Measurements from ENCODE around the gene CHD6. TPM values are rescaled to one million over a fixed set of nuclear protein-coding genes. Genes with fewer than 3 reads are reported as not detected.

CHD6 gene
- total RNA-seq, 2 experiments from 2014 or later, result 26.9 to 45.7 TPM

GRCh38 chr20:41546535-41546934, 71.6 kb downstream of the CHD6 start:
- BruUV-seq (replicated peaks), result no TSS peak
- Histone ChIP-seq H3K9me2 (ENCODE audit: insufficient read depth, low read length) (no peaks in the 10 kb centered on the region), H3K36me3 (ENCODE audit: insufficient read depth, low read length) (peaks cover 8% of the 10 kb centered on the region), H4K20me1 (ENCODE audit: insufficient read depth, low read length) (no peaks in the 10 kb centered on the region), H3K4me1 (ENCODE audit: insufficient read depth, low read length, poor library complexity, severe bottlenecking) (no peaks in the 10 kb centered on the region), H3K4me2 (ENCODE audit: low read length) (no peak overlapping the region), H3K9me3 (ENCODE audit: low read length) (no peaks in the 10 kb centered on the region), H3K4me3 (ENCODE audit: low read depth, low read length, poor library complexity, severe bottlenecking) (no peak overlapping the region), H3K27ac (ENCODE audit: low read depth, low read length, poor library complexity, severe bottlenecking) (no peak overlapping the region), H3K79me2 (ENCODE audit: insufficient read depth, low read depth, low read length) (no peaks in the 10 kb centered on the region), H2AFZ (ENCODE audit: low read length) (no peak overlapping the region)
- intact Hi-C loops (cut with micrococcal nuclease; ENCODE audit: unreplicated experiment), result no loop called here
- CTCF ChIA-PET (ENCODE audit: unreplicated experiment), result no interaction called here
- DNase-seq (ENCODE audit: low spot score), result no peak
- POLR2A ChIA-PET, result no interaction called here
- TF ChIP-seq EZH2phosphoT487 (IDR thresholded peaks at IDR 0.05; ENCODE audit: borderline replicate concordance, low read depth, low read length), result no peak
- TF ChIP-seq CTCF (conservative IDR thresholded peaks at IDR 0.05; ENCODE audit: low read length), result no peak

GRCh38 chr20:41544472-41544871, 73.7 kb downstream of the CHD6 start:
- POLR2A ChIA-PET, result interaction anchor here (1.0 to 1.1 kb wide), 2 partner anchors 14 kb away, joined by 3 to 4 read pairs; no protein-coding TSS in a partner anchor
- no peaks in the 10 kb centered on the region for H3K79me2 ChIP-seq (ENCODE audit: insufficient read depth, low read depth, low read length)
- H3K4me1 ChIP-seq (ENCODE audit: insufficient read depth, low read length, poor library complexity, severe bottlenecking), result peaks cover 11% of the 10 kb centered on the region
- CTCF ChIA-PET (ENCODE audit: unreplicated experiment), result no interaction called here
- no peak overlapping the region for H2AFZ ChIP-seq (ENCODE audit: low read length)
- TF ChIP-seq EZH2phosphoT487 (IDR thresholded peaks at IDR 0.05; ENCODE audit: borderline replicate concordance, low read depth, low read length), result no peak
- H3K36me3 ChIP-seq (ENCODE audit: insufficient read depth, low read length), result no peaks in the 10 kb centered on the region; the same call in 1 of the 2 replicates
- no peaks in the 10 kb centered on the region for H3K9me3 ChIP-seq (ENCODE audit: low read length)
- no peaks in the 10 kb centered on the region for H3K9me2 ChIP-seq (ENCODE audit: insufficient read depth, low read length)
- DNase-seq (ENCODE audit: low spot score), result no peak
- H4K20me1 ChIP-seq (ENCODE audit: insufficient read depth, low read length), result no peaks in the 10 kb centered on the region
- intact Hi-C loops (cut with micrococcal nuclease; ENCODE audit: unreplicated experiment), result no loop called here
- no TSS peak for BruUV-seq (replicated peaks)
- H3K4me2 ChIP-seq (ENCODE audit: low read length), result no peak overlapping the region
- H3K27ac ChIP-seq (ENCODE audit: low read depth, low read length, poor library complexity, severe bottlenecking), result no peak overlapping the region
- H3K4me3 ChIP-seq (ENCODE audit: low read depth, low read length, poor library complexity, severe bottlenecking), result no peak overlapping the region

- Histone ChIP-seq H3K9me3 (ENCODE audit: low read length) (peaks cover 17% of the 10 kb centered on the region; the same call in 1 of the 2 replicates), H3K9me2 (ENCODE audit: insufficient read depth, low read length) (no peaks in the 10 kb centered on the region), H3K4me3 (ENCODE audit: low read depth, low read length, poor library complexity, severe bottlenecking) (no peak overlapping the region), H2AFZ (ENCODE audit: low read length) (no peak overlapping the region), H3K4me1 (ENCODE audit: insufficient read depth, low read length, poor library complexity, severe bottlenecking) (peaks cover 11% of the 10 kb centered on the region), H3K79me2 (ENCODE audit: insufficient read depth, low read depth, low read length) (no peaks in the 10 kb centered on the region), H3K4me2 (ENCODE audit: low read length) (no peak overlapping the region), H3K27ac (ENCODE audit: low read depth, low read length, poor library complexity, severe bottlenecking) (no peak overlapping the region), H3K36me3 (ENCODE audit: insufficient read depth, low read length) (peaks cover 15% of the 10 kb centered on the region; the same call in 1 of the 2 replicates), H4K20me1 (ENCODE audit: insufficient read depth, low read length) (no peaks in the 10 kb centered on the region)
- ChIA-PET POLR2A (interaction anchor here (0.6 to 1.0 kb wide), 5 partner anchors 15 to 153 kb away, joined by 3 to 7 read pairs (median 5); no protein-coding TSS in a partner anchor), CTCF (ENCODE audit: unreplicated experiment) (no interaction called here)
- TF ChIP-seq EZH2phosphoT487 (IDR thresholded peaks at IDR 0.05; ENCODE audit: borderline replicate concordance, low read depth, low read length) (no peak), CTCF (conservative IDR thresholded peaks at IDR 0.05; ENCODE audit: low read length) (no peak)
- DNase-seq (ENCODE audit: low spot score), result no peak
- intact Hi-C loops (cut with micrococcal nuclease; ENCODE audit: unreplicated experiment), result no loop called here
- no TSS peak for BruUV-seq (replicated peaks)
Measured at GRCh38 chr20:41540918-41541317, 77.3 kb downstream of the CHD6 start.

Measured in OCI-LY7 (cell line).